Activated naive CD4-positive, alpha-beta T cell treated with Interleukin-2 at 50 U/mL for 16 hours (primary cell): Measurements from ENCODE around the gene DNAJB4.
A peak's percentile ranks its signal among the peaks of the same experiment; 100 is the strongest.
"Not testable (repeated sequence)": the region's sequence is repeated elsewhere in the genome, so short reads cannot be mapped to it uniquely, and the experiment has no call there.

Source experiments
- DNase-seq: peaks from one replicate; pipeline ENCODE4 v3.0.0-alpha.2; 2020

The DNAJB4 gene

GRCh38 chr1:77991638-77992037 is 13.1 kb upstream of the DNAJB4 start:
- DNase-seq = no peak

- DNase-seq = no peak
Observed at GRCh38 chr1:77994117-77994705, 10.5 kb upstream of the DNAJB4 start.

- no peak for DNase-seq
Observed at GRCh38 chr1:77996734-77997133, 8.0 kb upstream of the DNAJB4 start.

- not testable (repeated sequence) for DNase-seq
Observed at GRCh38 chr1:78000536-78000935, 4.2 kb upstream of the DNAJB4 start.

GRCh38 chr1:78003070-78003746 is 1.5 kb upstream of the DNAJB4 start:
- no peak for DNase-seq

- peak; percentile 44 for DNase-seq
Observed at GRCh38 chr1:78003882-78004718, 639 bp upstream of the DNAJB4 start.

GRCh38 chr1:78005448-78005722 is 646 bp downstream of the DNAJB4 start:
- no peak for DNase-seq

- DNase-seq = no peak
Observed at GRCh38 chr1:78005755-78006154, 1.0 kb downstream of the DNAJB4 start.

GRCh38 chr1:78006521-78006920 is 1.8 kb downstream of the DNAJB4 start:
- no peak for DNase-seq

- DNase-seq = no peak
Observed at GRCh38 chr1:78007677-78008341, 3.1 kb downstream of the DNAJB4 start.

GRCh38 chr1:78009276-78009675 is 4.5 kb downstream of the DNAJB4 start:
- no peak for DNase-seq

GRCh38 chr1:78009836-78010235 is 5.1 kb downstream of the DNAJB4 start:
- DNase-seq = no peak

GRCh38 chr1:78011050-78011449 is 6.3 kb downstream of the DNAJB4 start:
- DNase-seq = no peak

- DNase-seq = no peak
Observed at GRCh38 chr1:78015148-78015547, 10.4 kb downstream of the DNAJB4 start.

GRCh38 chr1:78019024-78019423 is 14.3 kb downstream of the DNAJB4 start:
- no peak for DNase-seq

- not testable (repeated sequence) for DNase-seq
Observed at GRCh38 chr1:78021134-78021533, 16.4 kb downstream of the DNAJB4 start.

GRCh38 chr1:78029793-78030192 is 25.1 kb downstream of the DNAJB4 start:
- DNase-seq = no peak

- DNase-seq = no peak
Observed at GRCh38 chr1:78032996-78033796, 28.5 kb downstream of the DNAJB4 start.

GRCh38 chr1:78033797-78034172 is 29.0 kb downstream of the DNAJB4 start:
- no peak for DNase-seq

GRCh38 chr1:78035121-78035520 is 30.4 kb downstream of the DNAJB4 start:
- DNase-seq = no peak

GRCh38 chr1:78036450-78036849 is 31.7 kb downstream of the DNAJB4 start:
- DNase-seq = no peak

- no peak for DNase-seq
Observed at GRCh38 chr1:78038071-78038470, 33.3 kb downstream of the DNAJB4 start.

- DNase-seq = no peak
Observed at GRCh38 chr1:78038491-78038939, 33.8 kb downstream of the DNAJB4 start.
